Caki2 (cell line): ENCODE data around the gene CD151. TPM values are rescaled to one million over a fixed set of nuclear protein-coding genes. Genes with fewer than 3 reads are reported as not detected.

Source experiments
- DNase-seq: peaks from one replicate; pipeline ENCODE4 v3.0.0-alpha.2; 2015; ENCODE audit warnings: low read depth
- in situ Hi-C: cut with HindIII; loops from 2 replicates; pipeline ENCODE4 v1.10.0; 2016; ENCODE audit warnings: low sequenced_read_pairs, low pct_unique_long_range_greater_than_20kb, mixed read lengths
- total RNA-seq: library from RNA; depleted of rRNA; stranded (reverse); fragments of >200 nt; shearing (Covaris generic); gene quantifications from 2 replicates; pipeline ENCODE4 v1.2.3, GENCODE V29; 2014; ENCODE audit warnings: low replicate concordance

Gene CD151
- total RNA-seq, 1 experiment from 2014 or later: 873 TPM

- DNase-seq: no peak
- in situ Hi-C loops: no loop called here
Measured at GRCh38 chr11:810040-810567, 22.6 kb upstream of the CD151 start.

- in situ Hi-C loops: no loop called here
- no peak for DNase-seq
Measured at GRCh38 chr11:811446-812245, 21.1 kb upstream of the CD151 start.

- DNase-seq: no peak
- in situ Hi-C loops: no loop called here
Measured at GRCh38 chr11:812390-812789, 20.4 kb upstream of the CD151 start.

- in situ Hi-C loops: no loop called here
- DNase-seq: no peak
Measured at GRCh38 chr11:813072-813455, 19.7 kb upstream of the CD151 start.

GRCh38 chr11:813456-814096 is 19.2 kb upstream of the CD151 start:
- in situ Hi-C loops: no loop called here
- no peak for DNase-seq

- no peak for DNase-seq
- in situ Hi-C loops: no loop called here
Measured at GRCh38 chr11:815675-816432, 16.9 kb upstream of the CD151 start.

GRCh38 chr11:816433-816779 is 16.3 kb upstream of the CD151 start:
- no peak for DNase-seq
- in situ Hi-C loops: no loop called here

- in situ Hi-C loops: no loop called here
- DNase-seq: peak; percentile 60
Measured at GRCh38 chr11:818396-819128, 14.2 kb upstream of the CD151 start, which contains the start of gene PNPLA2. Gene PNPLA2, plus strand, starts transcription at chr11:818914. Its CDS starts 805 bp downstream, at chr11:819719.

GRCh38 chr11:819129-819931 is 13.4 kb upstream of the CD151 start:
- in situ Hi-C loops: no loop called here
- peak; percentile 79 for DNase-seq

- in situ Hi-C loops: no loop called here
- peak; percentile 84 for DNase-seq
Measured at GRCh38 chr11:819943-820649, 12.7 kb upstream of the CD151 start.

- in situ Hi-C loops: no loop called here
- DNase-seq: peak; percentile 72
Measured at GRCh38 chr11:820655-821511, 11.9 kb upstream of the CD151 start.

GRCh38 chr11:821512-822371 is 11.0 kb upstream of the CD151 start:
- in situ Hi-C loops: no loop called here
- DNase-seq: no peak

- in situ Hi-C loops: no loop called here
- no peak for DNase-seq
Measured at GRCh38 chr11:823441-824291, 9.1 kb upstream of the CD151 start.

GRCh38 chr11:824292-824880 is 8.4 kb upstream of the CD151 start:
- no peak for DNase-seq
- in situ Hi-C loops: no loop called here
